Lower lobe of right lung (tissue), 2 donors: ENCODE results near the gene NPHS1. TPM values are rescaled to one million over a fixed set of nuclear protein-coding genes. Genes with fewer than 3 reads are reported as not detected.
"Not testable (repeated sequence)": the region's sequence is repeated elsewhere in the genome, so short reads cannot be mapped to it uniquely, and the experiment has no call there.

Experiments
- ATAC-seq, 2 donors: fragments of 200-7000 bp; cut with Tn5 transposase; one replicate each; pipeline ENCODE4 v1.9.1; 2020 to 2022; ENCODE audit warnings: mild to moderate bottlenecking in 2 of 2, moderate library complexity in 2 of 2
- DNase-seq: peaks from one replicate; pipeline ENCODE4 v3.0.0-alpha.2; 2020
- H3K27ac ChIP-seq: fragments of 200-600 bp; one replicate; pipeline ENCODE4 v1.8.0; 2022
- H3K27me3 ChIP-seq: fragments of 200-600 bp; one replicate; pipeline ENCODE4 v1.8.0; 2022; ENCODE audit warnings: low read depth
- H3K36me3 ChIP-seq: fragments of 200-600 bp; one replicate; pipeline ENCODE4 v1.8.0; 2022; ENCODE audit warnings: mild to moderate bottlenecking
- H3K4me1 ChIP-seq: fragments of 200-600 bp; one replicate; pipeline ENCODE4 v1.8.0; 2022
- H3K4me3 ChIP-seq: fragments of 200-600 bp; one replicate; pipeline ENCODE4 v1.8.0; 2022; ENCODE audit warnings: mild to moderate bottlenecking
- H3K9me3 ChIP-seq: fragments of 200-600 bp; one replicate; pipeline ENCODE4 v1.8.0; 2022
- intact Hi-C: fragments of 100-400 bp; cut with DNase I; formaldehyde crosslinking; loops from one replicate; pipeline ENCODE4 v1.11.0; 2022
- total RNA-seq: library from RNA; stranded (reverse); fragmentation: NEBNext Ultra II Directional; extraction: Animal tissue kit (Norgen Biotek cat#: 25700); gene quantifications from one replicate; pipeline ENCODE4 v1.2.1, GENCODE V29; 2021
- TF ChIP-seq, protein P1 (sequence below): fragments of 200-600 bp; IDR thresholded peaks from one replicate; pipeline ENCODE4 v1.8.0; 2022; ENCODE audit warnings: antibody characterized with exemption, mild to moderate bottlenecking
- donor health status: DM: no; HTN: yes; CAD: no; lungs with severe emphysema.

The NPHS1 gene
- total RNA-seq, 1 donor from 2014 or later = not detected

- ATAC-seq = no peak
- Histone ChIP-seq H3K27me3 (peaks cover 43% of the 10 kb centered on the region), H3K4me3 (no peak overlapping the region), H3K4me1 (peaks cover 14% of the 10 kb centered on the region), H3K9me3 (no peaks in the 10 kb centered on the region), H3K27ac (no peak overlapping the region), H3K36me3 (no peaks in the 10 kb centered on the region)
- TF ChIP-seq, protein P1, sequence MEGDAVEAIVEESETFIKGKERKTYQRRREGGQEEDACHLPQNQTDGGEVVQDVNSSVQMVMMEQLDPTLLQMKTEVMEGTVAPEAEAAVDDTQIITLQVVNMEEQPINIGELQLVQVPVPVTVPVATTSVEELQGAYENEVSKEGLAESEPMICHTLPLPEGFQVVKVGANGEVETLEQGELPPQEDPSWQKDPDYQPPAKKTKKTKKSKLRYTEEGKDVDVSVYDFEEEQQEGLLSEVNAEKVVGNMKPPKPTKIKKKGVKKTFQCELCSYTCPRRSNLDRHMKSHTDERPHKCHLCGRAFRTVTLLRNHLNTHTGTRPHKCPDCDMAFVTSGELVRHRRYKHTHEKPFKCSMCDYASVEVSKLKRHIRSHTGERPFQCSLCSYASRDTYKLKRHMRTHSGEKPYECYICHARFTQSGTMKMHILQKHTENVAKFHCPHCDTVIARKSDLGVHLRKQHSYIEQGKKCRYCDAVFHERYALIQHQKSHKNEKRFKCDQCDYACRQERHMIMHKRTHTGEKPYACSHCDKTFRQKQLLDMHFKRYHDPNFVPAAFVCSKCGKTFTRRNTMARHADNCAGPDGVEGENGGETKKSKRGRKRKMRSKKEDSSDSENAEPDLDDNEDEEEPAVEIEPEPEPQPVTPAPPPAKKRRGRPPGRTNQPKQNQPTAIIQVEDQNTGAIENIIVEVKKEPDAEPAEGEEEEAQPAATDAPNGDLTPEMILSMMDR = no peak
- DNase-seq = no peak
- intact Hi-C loops = no loop called here
Measured at GRCh38 chr19:35841961-35842595, 10.2 kb downstream of the NPHS1 start.

GRCh38 chr19:35836096-35836495 lies 16.2 kb downstream of the NPHS1 start:
- H3K27me3 ChIP-seq, H3K4me3 ChIP-seq, intact Hi-C loops, H3K36me3 ChIP-seq, H3K9me3 ChIP-seq, DNase-seq, ATAC-seq, H3K4me1 ChIP-seq, H3K27ac ChIP-seq: not testable (repeated sequence)

DNA sequence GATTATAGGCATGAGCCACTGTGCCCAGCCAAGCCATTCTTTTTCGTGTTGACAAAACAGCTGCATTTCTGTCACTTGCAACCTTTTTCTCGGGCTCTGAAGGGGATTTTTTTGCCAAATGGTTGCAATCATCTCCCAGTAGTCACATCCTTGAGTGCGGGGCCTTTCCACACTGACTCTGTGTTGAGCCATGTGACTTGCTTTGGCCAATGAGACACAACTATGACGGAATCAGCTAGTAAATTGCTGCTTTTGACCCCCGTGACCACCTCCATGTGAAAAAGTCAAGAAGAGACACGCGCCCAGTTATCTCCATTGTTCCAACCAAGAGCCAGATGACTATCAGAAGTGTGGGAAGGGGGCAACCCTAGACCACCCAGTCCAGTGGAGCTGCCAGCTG lies 18.3 kb downstream of the NPHS1 start:
- intact Hi-C loops = no loop called here
- H3K27me3 ChIP-seq = peaks cover 7% of the 10 kb centered on the region
- DNase-seq = no peak
- no peaks in the 10 kb centered on the region for H3K4me1 ChIP-seq
- H3K27ac ChIP-seq = no peak overlapping the region
- no peak overlapping the region for H3K4me3 ChIP-seq
- TF ChIP-seq, protein P1 = no peak
- no peak for ATAC-seq
- no peaks in the 10 kb centered on the region for H3K9me3 ChIP-seq
- no peaks in the 10 kb centered on the region for H3K36me3 ChIP-seq

GRCh38 chr19:35832054-35832453 lies 20.2 kb downstream of the NPHS1 start:
- no peaks in the 10 kb centered on the region for H3K9me3 ChIP-seq
- no peaks in the 10 kb centered on the region for H3K4me1 ChIP-seq
- DNase-seq (no peak), ATAC-seq (no peak)
- TF ChIP-seq, protein P1 = no peak
- H3K36me3 ChIP-seq = no peaks in the 10 kb centered on the region
- H3K27me3 ChIP-seq = peaks cover 7% of the 10 kb centered on the region
- H3K27ac ChIP-seq = no peak overlapping the region
- intact Hi-C loops = no loop called here
- no peak overlapping the region for H3K4me3 ChIP-seq

DNA sequence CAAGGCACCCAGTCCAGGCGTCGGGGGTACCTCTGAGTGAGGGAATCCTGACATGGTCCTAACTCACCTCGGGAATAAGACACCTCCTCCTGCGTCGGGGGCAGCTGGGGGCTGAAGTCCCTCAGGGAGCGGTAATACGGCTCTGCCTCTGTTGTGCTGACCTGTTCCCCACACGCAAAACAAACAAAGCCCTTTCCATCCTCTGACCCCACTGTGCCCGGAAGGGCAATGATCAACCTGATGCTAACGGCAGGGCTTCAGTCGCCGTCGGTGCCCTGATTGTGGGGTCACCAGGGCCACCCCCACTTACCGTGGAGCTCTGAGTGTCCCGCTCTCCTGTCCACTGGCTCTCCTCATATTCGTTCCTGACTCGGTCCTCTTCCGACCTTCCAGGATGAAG lies 21.3 kb downstream of the NPHS1 start:
- TF ChIP-seq, protein P1 = no peak
- ATAC-seq (no peak), DNase-seq (no peak)
- H3K27me3 ChIP-seq = peaks cover 7% of the 10 kb centered on the region
- H3K4me3 ChIP-seq = no peak overlapping the region
- no peaks in the 10 kb centered on the region for H3K9me3 ChIP-seq
- H3K4me1 ChIP-seq = no peaks in the 10 kb centered on the region
- H3K36me3 ChIP-seq = no peaks in the 10 kb centered on the region
- no peak overlapping the region for H3K27ac ChIP-seq
- intact Hi-C loops = no loop called here

- intact Hi-C loops = no loop called here
- H3K27me3 ChIP-seq = peaks cover 8% of the 10 kb centered on the region
- no peaks in the 10 kb centered on the region for H3K4me1 ChIP-seq
- TF ChIP-seq, protein P1 = no peak
- H3K36me3 ChIP-seq = no peaks in the 10 kb centered on the region
- H3K9me3 ChIP-seq = no peaks in the 10 kb centered on the region
- H3K4me3 ChIP-seq = no peak overlapping the region
- ATAC-seq (peak; percentile 52 to 57), DNase-seq (no peak)
- no peak overlapping the region for H3K27ac ChIP-seq
Measured at GRCh38 chr19:35828692-35829301, 23.5 kb downstream of the NPHS1 start.
